Fibroblast of lung (primary cell): ENCODE data around the gene PKP1. TPM values are rescaled to one million over a fixed set of nuclear protein-coding genes. Genes with fewer than 3 reads are reported as not detected.

Experiments used
- DNase-seq, 2 donors: peaks; one replicate each; pipeline versions ENCODE4 v3.0.0 to v3.0.0-alpha.2; 2010; ENCODE audit warnings: low read depth in 2 of 2
- H2AFZ ChIP-seq: 2 replicates; pipeline ENCODE4 v1.5.1; 2012; ENCODE audit warnings: low read length, control low read depth, inconsistent platforms
- H3K27ac ChIP-seq: 2 replicates; pipeline ENCODE4 v1.5.1; 2011; ENCODE audit warnings: low read length, control low read depth; ENCODE audit not compliant: insufficient read depth
- H3K27me3 ChIP-seq: 2 replicates; pipeline ENCODE4 v1.5.1; 2011; ENCODE audit warnings: mild to moderate bottlenecking, low read length; ENCODE audit not compliant: control insufficient read depth, insufficient read depth
- H3K36me3 ChIP-seq: 2 replicates; pipeline ENCODE4 v1.5.1; 2011; ENCODE audit warnings: low read length; ENCODE audit not compliant: control insufficient read depth, insufficient read depth
- H3K4me1 ChIP-seq: 2 replicates; pipeline ENCODE4 v1.5.1; 2011; ENCODE audit warnings: low read length; ENCODE audit not compliant: control insufficient read depth, insufficient read depth; ENCODE audit errors: extremely low read depth
- H3K4me2 ChIP-seq: 2 replicates; pipeline ENCODE4 v1.5.1; 2011; ENCODE audit warnings: low read length, control low read depth; ENCODE audit not compliant: insufficient read depth; ENCODE audit errors: extremely low read depth
- H3K4me3 ChIP-seq, 4 experiments: fragments of 200-600 bp in 1 of 4; sonication (generic) in 1 of 4; replicated peaks in 1 of 4; 2 replicates each; pipeline ENCODE4 v1.5.1; 2011 to 2016; ENCODE audit warnings: low read length in 4 of 4, low read depth in 3 of 4, mild to moderate bottlenecking in 3 of 4, control low read depth in 2 of 4, inconsistent platforms in 1 of 4, mixed read lengths in 1 of 4; ENCODE audit not compliant: insufficient read depth in 1 of 4; ENCODE audit errors: control extremely low read depth in 1 of 4
- H3K79me2 ChIP-seq: 2 replicates; pipeline ENCODE4 v1.5.1; 2012; ENCODE audit warnings: mild to moderate bottlenecking, low read length, inconsistent platforms; ENCODE audit not compliant: control insufficient read depth, insufficient read depth
- H3K9ac ChIP-seq: 2 replicates; pipeline ENCODE4 v1.5.1; 2011; ENCODE audit warnings: mild to moderate bottlenecking, low read length, control low read depth; ENCODE audit not compliant: insufficient read depth
- H3K9me3 ChIP-seq: 2 replicates; pipeline ENCODE4 v1.5.1; 2012; ENCODE audit warnings: low read depth, low read length; ENCODE audit not compliant: control insufficient read depth, insufficient read depth
- H4K20me1 ChIP-seq: 2 replicates; pipeline ENCODE4 v1.5.1; 2011; ENCODE audit warnings: low read length; ENCODE audit not compliant: control insufficient read depth, insufficient read depth; ENCODE audit errors: extremely low read depth
- CTCF ChIP-seq, 2 donors: IDR thresholded peaks in 1 of 2; conservative IDR thresholded peaks in 1 of 2; 1 replicate in 1 of 2; 2 replicates in 1 of 2; pipeline ENCODE4 v1.5.1; 2011 to 2012; ENCODE audit warnings: low read length in 2 of 2, control low read depth in 1 of 2, inconsistent platforms in 1 of 2, low read depth in 1 of 2, mild to moderate bottlenecking in 1 of 2
- EZH2 ChIP-seq: IDR thresholded peaks from 2 replicates; pipeline ENCODE4 v1.5.1; 2012; ENCODE audit warnings: low read length, control low read depth, mild to moderate bottlenecking; ENCODE audit errors: missing control alignments
- polyA plus RNA-seq, 2 donors: library from polyadenylated mRNA; depleted of rRNA in 1 of 2; stranded (reverse) in 1 of 2; unstranded in 1 of 2; fragments of >200 nt; gene quantifications; 2 replicates each; pipeline ENCODE4 v1.2.1, GENCODE V29; 2011 to 2012; ENCODE audit warnings: missing spikeins in 1 of 2
- total RNA-seq: library from RNA; depleted of rRNA; stranded (reverse); fragments of >200 nt; gene quantifications from 2 replicates; pipeline ENCODE4 v1.2.1, GENCODE V29; 2014

Gene PKP1
- total and polyA plus RNA-seq, 2 donors (not counting 1 experiment from before 2014, with no cell fraction given) = under 0.01 to 0.08 TPM

GRCh38 chr1:201319631-201320030 is 36.3 kb downstream of the PKP1 start:
- Histone ChIP-seq H3K27ac (no peak overlapping the region), H3K79me2 (no peaks in the 10 kb centered on the region), H3K9me3 (no peaks in the 10 kb centered on the region), H3K4me1 (no peaks in the 10 kb centered on the region), H3K4me2 (no peak overlapping the region), H3K36me3 (no peaks in the 10 kb centered on the region), H2AFZ (no peak overlapping the region), H3K27me3 (peaks cover 13% of the 10 kb centered on the region), H3K9ac (no peak overlapping the region), H4K20me1 (no peaks in the 10 kb centered on the region), H3K4me3 (no peak overlapping the region)
- no peak for TF ChIP-seq EZH2
- TF ChIP-seq CTCF (conservative IDR thresholded peaks at IDR 0.05 in 1 of 2, IDR thresholded peaks at IDR 0.05 in 1 of 2; ENCODE audit: low read depth in 1 of 2, low read length in 2 of 2) = no peak
- no peak for DNase-seq

- no peaks in the 10 kb centered on the region for H3K9me3 ChIP-seq
Observed at GRCh38 chr1:201320168-201320788, 37.0 kb downstream of the PKP1 start.

GRCh38 chr1:201321826-201322390 is 38.6 kb downstream of the PKP1 start:
- Histone ChIP-seq H4K20me1 (no peaks in the 10 kb centered on the region), H2AFZ (no peak overlapping the region), H3K9ac (no peak overlapping the region), H3K27me3 (peaks cover 8% of the 10 kb centered on the region), H3K4me1 (no peaks in the 10 kb centered on the region), H3K27ac (no peak overlapping the region), H3K36me3 (no peaks in the 10 kb centered on the region), H3K4me3 (no peak overlapping the region), H3K4me2 (no peak overlapping the region), H3K9me3 (no peaks in the 10 kb centered on the region), H3K79me2 (no peaks in the 10 kb centered on the region)
- no peak for TF ChIP-seq EZH2
- no peak for TF ChIP-seq CTCF (conservative IDR thresholded peaks at IDR 0.05 in 1 of 2, IDR thresholded peaks at IDR 0.05 in 1 of 2; ENCODE audit: low read depth in 1 of 2, low read length in 2 of 2)
- no peak for DNase-seq

More at GRCh38 chr1:201320168-201320788, 37.0 kb downstream of the PKP1 start:
- H3K27me3 ChIP-seq = peaks cover 11% of the 10 kb centered on the region
- no peak overlapping the region for H2AFZ ChIP-seq
- no peaks in the 10 kb centered on the region for H3K36me3 ChIP-seq
- H3K9ac ChIP-seq = no peak overlapping the region
- H4K20me1 ChIP-seq = no peaks in the 10 kb centered on the region
- TF ChIP-seq EZH2 (no peak), CTCF (conservative IDR thresholded peaks at IDR 0.05 in 1 of 2, IDR thresholded peaks at IDR 0.05 in 1 of 2; ENCODE audit: low read depth in 1 of 2, low read length in 2 of 2) (no peak)
- no peak overlapping the region for H3K27ac ChIP-seq
- H3K4me3 ChIP-seq = no peak overlapping the region
- no peak for DNase-seq
- H3K79me2 ChIP-seq = no peaks in the 10 kb centered on the region
- no peak overlapping the region for H3K4me2 ChIP-seq
- H3K4me1 ChIP-seq = no peaks in the 10 kb centered on the region
